ENCODE data around the gene NOXO1. TPM values are rescaled to one million over a fixed set of nuclear protein-coding genes. Genes with fewer than 3 reads are reported as not detected.

The NOXO1 gene
- total and polyA plus RNA-seq, 4 donors: 0.28 to 0.67 (median 0.63) TPM; not detected in 1

DNA sequence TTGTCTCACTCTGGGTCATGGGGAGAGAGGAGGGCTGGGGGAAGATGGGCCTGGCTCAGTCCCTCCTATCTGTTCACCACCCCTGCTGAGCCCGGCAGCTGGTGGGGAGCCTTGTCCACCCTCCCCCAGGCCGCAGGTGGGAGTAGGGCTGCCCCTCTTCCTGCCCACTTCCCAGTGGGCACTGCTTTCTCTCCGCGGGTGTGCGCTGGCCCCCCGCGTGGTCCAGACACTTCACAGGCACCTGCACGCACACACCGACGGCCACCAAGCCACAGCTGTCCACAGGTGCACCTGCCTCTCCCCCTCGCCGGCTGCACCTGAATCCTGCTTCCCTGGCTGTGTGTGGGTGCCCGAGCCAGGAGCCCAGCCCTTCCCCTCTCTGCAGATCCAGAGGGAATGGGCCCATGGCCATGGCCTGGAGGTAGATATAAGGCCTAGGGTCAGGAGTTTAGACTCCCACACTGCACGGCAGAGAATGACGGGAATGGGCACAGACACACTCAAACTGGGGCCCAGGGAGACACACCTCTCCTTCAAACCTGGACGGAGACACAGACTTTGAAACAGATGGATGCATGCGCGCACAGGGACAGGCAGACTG, 47.5 kb upstream of the NOXO1 start:
- 47% methylated on average over 18 of the region's 18 CpGs for WGBS
- no peak for DNase-seq (ENCODE audit: low spot score)
- Histone ChIP-seq H3K27me3 (ENCODE audit: control insufficient read depth in 4 of 4, insufficient read depth in 4 of 4, low read length in 3 of 4) (no peaks in the 10 kb centered on the region), H3K27ac (ENCODE audit: low read depth in 1 of 2, low read length in 2 of 2) (peak overlapping the region; percentile 49 to 65), H3K4me1 (ENCODE audit: control insufficient read depth in 4 of 4, insufficient read depth in 4 of 4, low read length in 3 of 4) (peaks cover 22 to 85% (median 65%) of the 10 kb centered on the region in 4 donors), H3K4me3 (ENCODE audit: low read depth in 1 of 3, low read length in 3 of 3) (peak overlapping the region; percentile 46 to 99 (median 89)), H3K9ac (ENCODE audit: low read depth in 1 of 2, low read length in 2 of 2) (peak overlapping the region; percentile 64 to 94), H3K36me3 (ENCODE audit: control insufficient read depth in 4 of 4, insufficient read depth in 3 of 4, low read depth in 1 of 4, low read length in 3 of 4) (no peaks in the 10 kb centered on the region), H3K9me3 (ENCODE audit: control insufficient read depth in 4 of 4, low read length in 3 of 4) (no peaks in the 10 kb centered on the region)
- TF ChIP-seq, protein P1, sequence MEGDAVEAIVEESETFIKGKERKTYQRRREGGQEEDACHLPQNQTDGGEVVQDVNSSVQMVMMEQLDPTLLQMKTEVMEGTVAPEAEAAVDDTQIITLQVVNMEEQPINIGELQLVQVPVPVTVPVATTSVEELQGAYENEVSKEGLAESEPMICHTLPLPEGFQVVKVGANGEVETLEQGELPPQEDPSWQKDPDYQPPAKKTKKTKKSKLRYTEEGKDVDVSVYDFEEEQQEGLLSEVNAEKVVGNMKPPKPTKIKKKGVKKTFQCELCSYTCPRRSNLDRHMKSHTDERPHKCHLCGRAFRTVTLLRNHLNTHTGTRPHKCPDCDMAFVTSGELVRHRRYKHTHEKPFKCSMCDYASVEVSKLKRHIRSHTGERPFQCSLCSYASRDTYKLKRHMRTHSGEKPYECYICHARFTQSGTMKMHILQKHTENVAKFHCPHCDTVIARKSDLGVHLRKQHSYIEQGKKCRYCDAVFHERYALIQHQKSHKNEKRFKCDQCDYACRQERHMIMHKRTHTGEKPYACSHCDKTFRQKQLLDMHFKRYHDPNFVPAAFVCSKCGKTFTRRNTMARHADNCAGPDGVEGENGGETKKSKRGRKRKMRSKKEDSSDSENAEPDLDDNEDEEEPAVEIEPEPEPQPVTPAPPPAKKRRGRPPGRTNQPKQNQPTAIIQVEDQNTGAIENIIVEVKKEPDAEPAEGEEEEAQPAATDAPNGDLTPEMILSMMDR (IDR thresholded peaks at IDR 0.05; ENCODE audit: low read depth, low read length, missing input control): no peak
- TF ChIP-seq SP1 (IDR thresholded peaks at IDR 0.05) (no peak), YY1 (IDR thresholded peaks at IDR 0.05) (no peak), RXRA (IDR thresholded peaks at IDR 0.05) (no peak)
- TF ChIP-seq, protein P2, sequence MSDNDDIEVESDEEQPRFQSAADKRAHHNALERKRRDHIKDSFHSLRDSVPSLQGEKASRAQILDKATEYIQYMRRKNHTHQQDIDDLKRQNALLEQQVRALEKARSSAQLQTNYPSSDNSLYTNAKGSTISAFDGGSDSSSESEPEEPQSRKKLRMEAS (IDR thresholded peaks at IDR 0.05): no peak
- TF ChIP-seq, protein P3, sequence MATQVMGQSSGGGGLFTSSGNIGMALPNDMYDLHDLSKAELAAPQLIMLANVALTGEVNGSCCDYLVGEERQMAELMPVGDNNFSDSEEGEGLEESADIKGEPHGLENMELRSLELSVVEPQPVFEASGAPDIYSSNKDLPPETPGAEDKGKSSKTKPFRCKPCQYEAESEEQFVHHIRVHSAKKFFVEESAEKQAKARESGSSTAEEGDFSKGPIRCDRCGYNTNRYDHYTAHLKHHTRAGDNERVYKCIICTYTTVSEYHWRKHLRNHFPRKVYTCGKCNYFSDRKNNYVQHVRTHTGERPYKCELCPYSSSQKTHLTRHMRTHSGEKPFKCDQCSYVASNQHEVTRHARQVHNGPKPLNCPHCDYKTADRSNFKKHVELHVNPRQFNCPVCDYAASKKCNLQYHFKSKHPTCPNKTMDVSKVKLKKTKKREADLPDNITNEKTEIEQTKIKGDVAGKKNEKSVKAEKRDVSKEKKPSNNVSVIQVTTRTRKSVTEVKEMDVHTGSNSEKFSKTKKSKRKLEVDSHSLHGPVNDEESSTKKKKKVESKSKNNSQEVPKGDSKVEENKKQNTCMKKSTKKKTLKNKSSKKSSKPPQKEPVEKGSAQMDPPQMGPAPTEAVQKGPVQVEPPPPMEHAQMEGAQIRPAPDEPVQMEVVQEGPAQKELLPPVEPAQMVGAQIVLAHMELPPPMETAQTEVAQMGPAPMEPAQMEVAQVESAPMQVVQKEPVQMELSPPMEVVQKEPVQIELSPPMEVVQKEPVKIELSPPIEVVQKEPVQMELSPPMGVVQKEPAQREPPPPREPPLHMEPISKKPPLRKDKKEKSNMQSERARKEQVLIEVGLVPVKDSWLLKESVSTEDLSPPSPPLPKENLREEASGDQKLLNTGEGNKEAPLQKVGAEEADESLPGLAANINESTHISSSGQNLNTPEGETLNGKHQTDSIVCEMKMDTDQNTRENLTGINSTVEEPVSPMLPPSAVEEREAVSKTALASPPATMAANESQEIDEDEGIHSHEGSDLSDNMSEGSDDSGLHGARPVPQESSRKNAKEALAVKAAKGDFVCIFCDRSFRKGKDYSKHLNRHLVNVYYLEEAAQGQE (IDR thresholded peaks at IDR 0.05): no peak

DNA sequence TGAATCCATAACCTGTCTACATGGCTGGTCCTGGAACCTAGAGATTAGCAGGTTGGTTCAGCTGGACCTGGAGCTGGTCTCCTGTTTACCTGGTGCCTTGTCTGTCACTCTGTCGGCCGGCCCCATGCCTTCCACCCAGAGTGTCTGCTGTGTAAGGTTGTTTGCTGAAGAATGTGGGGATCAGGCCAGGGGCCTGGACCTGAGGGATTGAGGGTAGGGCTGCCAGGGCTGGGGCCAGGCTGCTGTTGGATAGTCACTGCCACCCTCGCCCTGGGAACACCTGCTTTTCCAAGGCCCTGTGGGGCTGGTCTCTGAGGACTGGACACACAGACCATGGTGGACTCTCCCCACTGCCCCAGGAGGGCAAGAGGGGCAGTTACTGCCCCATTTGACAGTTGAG, 46.9 kb upstream of the NOXO1 start:
- TF ChIP-seq FOXA2 (IDR thresholded peaks at IDR 0.05) (no peak), YY1 (IDR thresholded peaks at IDR 0.05) (no peak), GABPA (IDR thresholded peaks at IDR 0.05 in 1 of 2, conservative IDR thresholded peaks at IDR 0.05 in 1 of 2) (no peak), NR2F2 (IDR thresholded peaks at IDR 0.05) (no peak), TAF1 (conservative IDR thresholded peaks at IDR 0.05) (no peak), SP1 (IDR thresholded peaks at IDR 0.05) (no peak), HNF4A (conservative IDR thresholded peaks at IDR 0.05) (no peak), HNF4G (IDR thresholded peaks at IDR 0.05) (no peak), FOXA1 (IDR thresholded peaks at IDR 0.05) (no peak), RAD21 (IDR thresholded peaks at IDR 0.05) (no peak), JUND (IDR thresholded peaks at IDR 0.05) (no peak), RXRA (IDR thresholded peaks at IDR 0.05) (no peak)
- TF ChIP-seq, protein P4, sequence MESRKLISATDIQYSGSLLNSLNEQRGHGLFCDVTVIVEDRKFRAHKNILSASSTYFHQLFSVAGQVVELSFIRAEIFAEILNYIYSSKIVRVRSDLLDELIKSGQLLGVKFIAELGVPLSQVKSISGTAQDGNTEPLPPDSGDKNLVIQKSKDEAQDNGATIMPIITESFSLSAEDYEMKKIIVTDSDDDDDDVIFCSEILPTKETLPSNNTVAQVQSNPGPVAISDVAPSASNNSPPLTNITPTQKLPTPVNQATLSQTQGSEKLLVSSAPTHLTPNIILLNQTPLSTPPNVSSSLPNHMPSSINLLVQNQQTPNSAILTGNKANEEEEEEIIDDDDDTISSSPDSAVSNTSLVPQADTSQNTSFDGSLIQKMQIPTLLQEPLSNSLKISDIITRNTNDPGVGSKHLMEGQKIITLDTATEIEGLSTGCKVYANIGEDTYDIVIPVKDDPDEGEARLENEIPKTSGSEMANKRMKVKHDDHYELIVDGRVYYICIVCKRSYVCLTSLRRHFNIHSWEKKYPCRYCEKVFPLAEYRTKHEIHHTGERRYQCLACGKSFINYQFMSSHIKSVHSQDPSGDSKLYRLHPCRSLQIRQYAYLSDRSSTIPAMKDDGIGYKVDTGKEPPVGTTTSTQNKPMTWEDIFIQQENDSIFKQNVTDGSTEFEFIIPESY (IDR thresholded peaks at IDR 0.05): no peak
- TF ChIP-seq, protein P3 (IDR thresholded peaks at IDR 0.05): no peak
- TF ChIP-seq, protein P2 (IDR thresholded peaks at IDR 0.05): no peak
- TF ChIP-seq, protein P1 (IDR thresholded peaks at IDR 0.05; ENCODE audit: low read depth, low read length, missing input control): no peak
- WGBS: 24% methylated on average over 3 of the region's 3 CpGs
- peak overlapping the region; percentile 89 to 99 (median 89) for H3K4me3 ChIP-seq (ENCODE audit: low read depth in 1 of 3, low read length in 3 of 3)
- H3K4me1 ChIP-seq (ENCODE audit: control insufficient read depth in 4 of 4, insufficient read depth in 4 of 4, low read length in 3 of 4): peaks cover 25 to 84% (median 65%) of the 10 kb centered on the region in 4 donors
- H3K9me3 ChIP-seq (ENCODE audit: control insufficient read depth in 4 of 4, low read length in 3 of 4): no peaks in the 10 kb centered on the region
- H3K36me3 ChIP-seq (ENCODE audit: control insufficient read depth in 4 of 4, insufficient read depth in 3 of 4, low read depth in 1 of 4, low read length in 3 of 4): no peaks in the 10 kb centered on the region
- H3K27me3 ChIP-seq (ENCODE audit: control insufficient read depth in 4 of 4, insufficient read depth in 4 of 4, low read length in 3 of 4): no peaks in the 10 kb centered on the region
- no peak for DNase-seq (ENCODE audit: low spot score)
- H3K9ac ChIP-seq (ENCODE audit: low read depth in 1 of 2, low read length in 2 of 2): peak overlapping the region; percentile 64 to 94
- peak overlapping the region; percentile 49 to 65 for H3K27ac ChIP-seq (ENCODE audit: low read depth in 1 of 2, low read length in 2 of 2)

All from liver (tissue), 9 donors.